Liver (tissue), 3 donors: Measurements from ENCODE around the gene HS3ST4.

Experiments
- CTCF ChIP-seq: fragments of 150-350 bp; IDR thresholded peaks from 2 replicates; pipeline ENCODE4 v1.5.1; 2017; ENCODE audit warnings: improper control_type of control experiment, low read depth, low read length; ENCODE audit not compliant: missing input control
- RAD21 ChIP-seq, 2 donors: IDR thresholded peaks; 2 replicates each; pipeline ENCODE4 v1.6.1; 2016; ENCODE audit warnings: antibody characterized with exemption in 2 of 2, mild to moderate bottlenecking in 2 of 2
- donor health status: healthy.
- donor health status: healthy.

- TF ChIP-seq CTCF (no peak), RAD21 (IDR thresholded peaks at IDR 0.05) (no peak)
Observed at GRCh38 chr16:25832291-25832690, 140.5 kb downstream of the HS3ST4 start.
